GM12878 (cell line): ENCODE measurements around the gene PLK2. TPM values are rescaled to one million over a fixed set of nuclear protein-coding genes. Genes with fewer than 3 reads are reported as not detected.

Experiments
- ATAC-seq: fragments of 200-7000 bp; cut with Tn5 transposase; 3 replicates; pipeline ENCODE4 v1.9.1; 2020; ENCODE audit warnings: mild to moderate bottlenecking, moderate library complexity
- BruUV-seq: library from RNA; stranded (reverse); fragments of 400-500 nt; replicated peaks from 2 replicates; lab custom pipeline; 2021; lab: Mats Ljungman, UMichigan
- CTCF ChIA-PET: fragments of 300-600 bp; sonication (Branson Sonifier 250); formaldehyde crosslinking; extraction: SDS; loops from one replicate; lab custom pipeline; 2021; ENCODE audit warnings: inconsistent platforms; lab: Yijun Ruan, JAX
- POLR2A ChIA-PET: fragments of 350-600 bp; formaldehyde crosslinking; extraction: SDS; loops from one replicate; lab custom pipeline; 2021; ENCODE audit warnings: inconsistent platforms; lab: Charles Lee
- RAD21 ChIA-PET: fragments of 300-600 bp; sonication (Branson Sonifier 250); formaldehyde crosslinking; loops from one replicate; lab custom pipeline; 2023; ENCODE audit warnings: antibody characterized with exemption; ENCODE audit not compliant: unreplicated experiment; lab: Charles Lee
- SMC1A ChIA-PET: fragments of 300-600 bp; sonication (Branson Sonifier 250); formaldehyde crosslinking; loops from one replicate; lab custom pipeline; 2023; ENCODE audit not compliant: unreplicated experiment, uncharacterized antibody; lab: Charles Lee
- DNase-seq: peaks from one replicate; pipeline ENCODE4 v3.0.0-alpha.2; 2011; ENCODE audit warnings: low read depth, low spot score
- FAIRE-seq: peaks from 3 replicates; lab custom pipeline; 2011; peaks lifted over from hg19 to GRCh38; lab: Jason Lieb, UNC
- H2AFZ ChIP-seq: 2 replicates; pipeline ENCODE4 v1.6.0; 2011; ENCODE audit warnings: low read depth, low read length, control low read depth; ENCODE audit not compliant: control insufficient read depth
- H3K27ac ChIP-seq: 2 replicates; pipeline ENCODE4 v1.5.1; 2011; ENCODE audit warnings: control low read depth; ENCODE audit not compliant: control insufficient read depth, insufficient read depth
- H3K27me3 ChIP-seq, 2 experiments: replicated peaks in 1 of 2; 2 replicates each; pipeline versions ENCODE4 v1.6.0 to v1.6.1; 2011; ENCODE audit warnings: low read length in 1 of 2; ENCODE audit not compliant: control insufficient read depth in 2 of 2, insufficient read depth in 2 of 2
- H3K36me3 ChIP-seq, 2 experiments: 2 replicates each; pipeline ENCODE4 v1.5.1; 2011; ENCODE audit warnings: low read length in 1 of 2; ENCODE audit not compliant: control insufficient read depth in 2 of 2, insufficient read depth in 2 of 2
- H3K4me1 ChIP-seq: 2 replicates; pipeline ENCODE4 v1.6.1; 2011; ENCODE audit warnings: mild to moderate bottlenecking, low read length, moderate library complexity, mixed read lengths; ENCODE audit not compliant: control insufficient read depth, insufficient read depth
- H3K4me2 ChIP-seq: 2 replicates; pipeline ENCODE4 v1.6.0; 2011; ENCODE audit warnings: control low read depth; ENCODE audit not compliant: control insufficient read depth, insufficient read depth
- H3K4me3 ChIP-seq: fragments of 200-600 bp; sonication (generic); 2 replicates; pipeline ENCODE4 v1.5.1; 2016
- H3K79me2 ChIP-seq: 2 replicates; pipeline ENCODE4 v1.6.0; 2011; ENCODE audit warnings: low read length; ENCODE audit not compliant: control insufficient read depth, insufficient read depth
- H3K9ac ChIP-seq: 2 replicates; pipeline ENCODE4 v1.8.0; 2011; ENCODE audit warnings: low read length, control low read depth, mixed read lengths; ENCODE audit not compliant: control insufficient read depth, insufficient read depth
- H3K9me3 ChIP-seq: replicated peaks from 3 replicates; pipeline ENCODE4 v1.5.1; 2011; ENCODE audit warnings: mild to moderate bottlenecking, low read length; ENCODE audit not compliant: control insufficient read depth, insufficient read depth
- H4K20me1 ChIP-seq: 2 replicates; pipeline ENCODE4 v1.6.0; 2011; ENCODE audit not compliant: control insufficient read depth, insufficient read depth
- EP300 ChIP-seq, 2 experiments: fragments of 150-350 bp in 1 of 2; IDR thresholded peaks; 2 replicates each; pipeline ENCODE4 v1.6.1; 2011 to 2012; ENCODE audit warnings: low read depth in 2 of 2, low read length in 2 of 2, borderline replicate concordance in 1 of 2, improper control_type of control experiment in 1 of 2, inconsistent platforms in 1 of 2; ENCODE audit not compliant: control insufficient read depth in 1 of 2
- NFYA ChIP-seq: IDR thresholded peaks from 2 replicates; pipeline ENCODE4 v1.6.1; 2011; ENCODE audit warnings: low read depth, mild to moderate bottlenecking, low read length, improper control_type of control experiment, borderline replicate concordance
- NFYB ChIP-seq: IDR thresholded peaks from 2 replicates; pipeline ENCODE4 v1.6.1; 2011; ENCODE audit warnings: low read depth, mild to moderate bottlenecking, low read length, improper control_type of control experiment, moderate library complexity; ENCODE audit not compliant: insufficient read depth
- NRF1 ChIP-seq: conservative IDR thresholded peaks from 2 replicates; pipeline ENCODE4 v1.6.1; 2011; ENCODE audit warnings: mild to moderate bottlenecking, low read depth, low read length, improper control_type of control experiment
- ZNF384 ChIP-seq: IDR thresholded peaks from 2 replicates; pipeline ENCODE4 v1.6.1; 2012; ENCODE audit warnings: low read depth, mild to moderate bottlenecking, low read length, improper control_type of control experiment, borderline replicate concordance
- WGBS: methylation state at CpG from one replicate; pipeline ENCODE4 v1.1.6; 2016; ENCODE audit warnings: low lambda C conversion rate; ENCODE audit not compliant: insufficient replicate concordance, insufficient coverage; ENCODE audit errors: missing lambda C conversion rate; 5-methylcytosine and 5-hydroxymethylcytosine counted together
- in situ Hi-C: fragments of 300-500 bp; cut with MboI; formaldehyde crosslinking; loops from 9 replicates; pipeline ENCODE4 v1.14.3; 2018; ENCODE audit warnings: mixed read lengths
- intact Hi-C: fragments of 100-400 bp; cut with micrococcal nuclease; formaldehyde crosslinking; loops from one replicate; pipeline ENCODE4 v1.14.2; 2022; ENCODE audit not compliant: unreplicated experiment
- polyA plus RNA-seq, 11 experiments: library from polyadenylated mRNA; depleted of rRNA in 4 of 11; unstranded in 6 of 11; stranded (reverse) in 5 of 11; fragments of >200 nt; fragmentation: Nextera tagmentation in 4 of 11; fragmentation: Illumina TruSeq in 1 of 11; extraction: Ambion mirVana in 4 of 11; extraction: Trizol in 1 of 11; gene quantifications; 1 replicate in 1 of 11; 2 replicates in 10 of 11; pipeline versions ENCODE4 v1.2.1 to v1.2.3, GENCODE V29; 2011 to 2016; ENCODE audit warnings: inconsistent platforms in 2 of 11, missing spikeins in 2 of 11, low read depth in 1 of 11
- total RNA-seq, 4 experiments: library from RNA; depleted of rRNA in 3 of 4; stranded (reverse); fragments of >200 nt in 3 of 4; fragmentation: Illumina TruSeq in 1 of 4; extraction: Trizol in 1 of 4; gene quantifications; 2 replicates each; pipeline versions ENCODE4 v1.2.1 to v1.2.3, GENCODE V29; 2013 to 2021
- TF ChIP-seq, protein P1 (sequence below): fragments of 450-650 bp; IDR thresholded peaks from 2 replicates; pipeline ENCODE4 v1.6.1; 2018; ENCODE audit warnings: mild to moderate bottlenecking, low read depth, moderate library complexity; ENCODE audit not compliant: partially characterized antibody
- TF ChIP-seq, protein P2 (sequence below): fragments of 150-350 bp; IDR thresholded peaks from 2 replicates; pipeline ENCODE4 v1.6.1; 2016; ENCODE audit warnings: low read depth, low read length

PLK2 gene
- total and polyA plus RNA-seq, 10 of the 15 experiments (the other 5 are each of a cell fraction or from before 2014, with no cell fraction given): 0.07 to 3.9 (median 0.52) TPM

DNA sequence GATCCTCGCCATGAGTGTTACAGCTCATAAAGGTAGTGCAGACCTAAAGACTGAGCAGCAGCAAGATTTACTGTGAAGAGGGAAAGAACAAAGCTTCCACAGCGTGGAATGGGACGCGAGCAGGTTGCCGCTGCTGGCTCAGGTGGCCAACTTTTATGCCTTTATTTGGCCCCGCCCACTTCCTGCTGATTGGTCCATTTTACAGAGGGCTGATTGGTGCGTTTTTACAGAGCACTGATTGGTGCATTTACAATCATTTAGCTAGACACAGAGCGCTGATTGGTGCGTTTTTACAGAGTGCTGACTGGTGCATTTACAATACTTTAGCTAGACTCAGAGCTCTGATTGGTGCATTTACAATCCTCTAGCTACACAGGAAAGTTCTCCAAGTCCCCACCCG is 13.9 kb downstream of the PLK2 start:
- H4K20me1 ChIP-seq: no peaks in the 10 kb centered on the region
- TF ChIP-seq EP300 (IDR thresholded peaks at IDR 0.05; ENCODE audit: borderline replicate concordance in 1 of 2, control insufficient read depth in 1 of 2, low read depth in 2 of 2, low read length in 2 of 2) (no peak), NRF1 (no peak), NFYB (peak; percentile 65), ZNF384 (no peak), NFYA (no peak)
- TF ChIP-seq, protein P1, sequence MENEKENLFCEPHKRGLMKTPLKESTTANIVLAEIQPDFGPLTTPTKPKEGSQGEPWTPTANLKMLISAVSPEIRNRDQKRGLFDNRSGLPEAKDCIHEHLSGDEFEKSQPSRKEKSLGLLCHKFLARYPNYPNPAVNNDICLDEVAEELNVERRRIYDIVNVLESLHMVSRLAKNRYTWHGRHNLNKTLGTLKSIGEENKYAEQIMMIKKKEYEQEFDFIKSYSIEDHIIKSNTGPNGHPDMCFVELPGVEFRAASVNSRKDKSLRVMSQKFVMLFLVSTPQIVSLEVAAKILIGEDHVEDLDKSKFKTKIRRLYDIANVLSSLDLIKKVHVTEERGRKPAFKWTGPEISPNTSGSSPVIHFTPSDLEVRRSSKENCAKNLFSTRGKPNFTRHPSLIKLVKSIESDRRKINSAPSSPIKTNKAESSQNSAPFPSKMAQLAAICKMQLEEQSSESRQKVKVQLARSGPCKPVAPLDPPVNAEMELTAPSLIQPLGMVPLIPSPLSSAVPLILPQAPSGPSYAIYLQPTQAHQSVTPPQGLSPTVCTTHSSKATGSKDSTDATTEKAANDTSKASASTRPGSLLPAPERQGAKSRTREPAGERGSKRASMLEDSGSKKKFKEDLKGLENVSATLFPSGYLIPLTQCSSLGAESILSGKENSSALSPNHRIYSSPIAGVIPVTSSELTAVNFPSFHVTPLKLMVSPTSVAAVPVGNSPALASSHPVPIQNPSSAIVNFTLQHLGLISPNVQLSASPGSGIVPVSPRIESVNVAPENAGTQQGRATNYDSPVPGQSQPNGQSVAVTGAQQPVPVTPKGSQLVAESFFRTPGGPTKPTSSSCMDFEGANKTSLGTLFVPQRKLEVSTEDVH: no peak
- TF ChIP-seq, protein P2, sequence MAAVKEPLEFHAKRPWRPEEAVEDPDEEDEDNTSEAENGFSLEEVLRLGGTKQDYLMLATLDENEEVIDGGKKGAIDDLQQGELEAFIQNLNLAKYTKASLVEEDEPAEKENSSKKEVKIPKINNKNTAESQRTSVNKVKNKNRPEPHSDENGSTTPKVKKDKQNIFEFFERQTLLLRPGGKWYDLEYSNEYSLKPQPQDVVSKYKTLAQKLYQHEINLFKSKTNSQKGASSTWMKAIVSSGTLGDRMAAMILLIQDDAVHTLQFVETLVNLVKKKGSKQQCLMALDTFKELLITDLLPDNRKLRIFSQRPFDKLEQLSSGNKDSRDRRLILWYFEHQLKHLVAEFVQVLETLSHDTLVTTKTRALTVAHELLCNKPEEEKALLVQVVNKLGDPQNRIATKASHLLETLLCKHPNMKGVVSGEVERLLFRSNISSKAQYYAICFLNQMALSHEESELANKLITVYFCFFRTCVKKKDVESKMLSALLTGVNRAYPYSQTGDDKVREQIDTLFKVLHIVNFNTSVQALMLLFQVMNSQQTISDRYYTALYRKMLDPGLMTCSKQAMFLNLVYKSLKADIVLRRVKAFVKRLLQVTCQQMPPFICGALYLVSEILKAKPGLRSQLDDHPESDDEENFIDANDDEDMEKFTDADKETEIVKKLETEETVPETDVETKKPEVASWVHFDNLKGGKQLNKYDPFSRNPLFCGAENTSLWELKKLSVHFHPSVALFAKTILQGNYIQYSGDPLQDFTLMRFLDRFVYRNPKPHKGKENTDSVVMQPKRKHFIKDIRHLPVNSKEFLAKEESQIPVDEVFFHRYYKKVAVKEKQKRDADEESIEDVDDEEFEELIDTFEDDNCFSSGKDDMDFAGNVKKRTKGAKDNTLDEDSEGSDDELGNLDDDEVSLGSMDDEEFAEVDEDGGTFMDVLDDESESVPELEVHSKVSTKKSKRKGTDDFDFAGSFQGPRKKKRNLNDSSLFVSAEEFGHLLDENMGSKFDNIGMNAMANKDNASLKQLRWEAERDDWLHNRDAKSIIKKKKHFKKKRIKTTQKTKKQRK: no peak
- TF ChIP-seq, all 136 proteins: peak for 1
- no peaks in the 10 kb centered on the region for H3K27me3 ChIP-seq
- FAIRE-seq: no peak
- intact Hi-C loops (no loop called here), in situ Hi-C loops (no loop called here)
- no peaks in the 10 kb centered on the region for H3K79me2 ChIP-seq
- no peak overlapping the region for H3K27ac ChIP-seq
- POLR2A ChIA-PET: no interaction called here
- no peak overlapping the region for H3K4me3 ChIP-seq
- H3K4me2 ChIP-seq: no peak overlapping the region
- WGBS: 66% methylated on average over 10 of the region's 10 CpGs
- no peaks in the 10 kb centered on the region for H3K36me3 ChIP-seq
- DNase-seq: no peak
- SMC1A ChIA-PET: no interaction called here
- no peak for ATAC-seq
- BruUV-seq: no TSS peak
- H3K9ac ChIP-seq: no peak overlapping the region
- no peaks in the 10 kb centered on the region for H3K9me3 ChIP-seq
- H3K4me1 ChIP-seq: no peaks in the 10 kb centered on the region
- RAD21 ChIA-PET: no interaction called here
- CTCF ChIA-PET: interaction anchor here (1.0 to 1.2 kb wide), 2 partner anchors 15 to 1146 kb away, joined by 3 read pairs; no protein-coding TSS in a partner anchor
- no peak overlapping the region for H2AFZ ChIP-seq
